NCI-H460 (cell line): ENCODE data around the gene NPFF. TPM values are rescaled to one million over a fixed set of nuclear protein-coding genes. Genes with fewer than 3 reads are reported as not detected.
"Not testable (repeated sequence)": the region's sequence is repeated elsewhere in the genome, so short reads cannot be mapped to it uniquely, and the experiment has no call there.

Experiments used
- DNase-seq: peaks from one replicate; pipeline ENCODE4 v3.0.0-alpha.2; 2016; ENCODE audit warnings: low read depth; ENCODE audit errors: extremely low read depth
- total RNA-seq: library from RNA; depleted of rRNA; stranded (reverse); fragments of >200 nt; shearing (Covaris generic); gene quantifications from 2 replicates; pipeline ENCODE4 v1.2.3, GENCODE V29; 2014

The NPFF gene
- total RNA-seq, 1 experiment from 2014 or later: 1.0 TPM

DNA sequence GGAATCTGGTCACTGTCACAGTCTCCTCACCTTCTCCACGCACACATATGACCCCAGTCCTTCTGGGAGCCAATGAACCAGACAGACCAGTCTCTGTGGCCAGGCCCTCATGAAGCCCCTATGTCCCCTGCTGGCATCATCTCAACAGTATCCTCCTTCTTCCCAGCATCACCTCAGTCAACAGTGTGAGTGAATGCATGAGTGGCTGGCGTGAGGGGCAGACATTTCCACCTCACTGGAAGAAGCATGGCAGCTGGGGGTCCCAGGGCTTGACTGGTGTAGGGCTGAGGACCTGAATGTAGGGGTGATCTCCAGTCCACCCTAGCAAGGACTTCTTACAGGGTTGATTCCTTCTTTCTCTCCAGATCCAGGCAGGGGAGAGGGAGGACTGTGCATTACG, 9.8 kb downstream of the NPFF start:
- no peak for DNase-seq

DNA sequence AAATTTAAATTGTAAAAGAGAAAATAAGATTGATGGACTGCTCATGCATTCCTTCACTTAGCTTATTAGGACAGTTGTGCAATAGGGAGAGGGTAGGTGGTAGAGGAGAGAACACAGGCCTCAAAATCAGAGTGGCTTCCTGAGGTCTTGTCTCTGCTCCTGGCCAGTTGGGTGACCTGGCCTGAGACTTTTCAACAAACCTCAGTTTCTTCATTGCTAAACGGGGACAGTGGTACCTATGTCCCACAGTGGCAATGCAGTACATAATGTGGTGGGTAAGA, 10.6 kb downstream of the NPFF start:
- DNase-seq: no peak

DNA sequence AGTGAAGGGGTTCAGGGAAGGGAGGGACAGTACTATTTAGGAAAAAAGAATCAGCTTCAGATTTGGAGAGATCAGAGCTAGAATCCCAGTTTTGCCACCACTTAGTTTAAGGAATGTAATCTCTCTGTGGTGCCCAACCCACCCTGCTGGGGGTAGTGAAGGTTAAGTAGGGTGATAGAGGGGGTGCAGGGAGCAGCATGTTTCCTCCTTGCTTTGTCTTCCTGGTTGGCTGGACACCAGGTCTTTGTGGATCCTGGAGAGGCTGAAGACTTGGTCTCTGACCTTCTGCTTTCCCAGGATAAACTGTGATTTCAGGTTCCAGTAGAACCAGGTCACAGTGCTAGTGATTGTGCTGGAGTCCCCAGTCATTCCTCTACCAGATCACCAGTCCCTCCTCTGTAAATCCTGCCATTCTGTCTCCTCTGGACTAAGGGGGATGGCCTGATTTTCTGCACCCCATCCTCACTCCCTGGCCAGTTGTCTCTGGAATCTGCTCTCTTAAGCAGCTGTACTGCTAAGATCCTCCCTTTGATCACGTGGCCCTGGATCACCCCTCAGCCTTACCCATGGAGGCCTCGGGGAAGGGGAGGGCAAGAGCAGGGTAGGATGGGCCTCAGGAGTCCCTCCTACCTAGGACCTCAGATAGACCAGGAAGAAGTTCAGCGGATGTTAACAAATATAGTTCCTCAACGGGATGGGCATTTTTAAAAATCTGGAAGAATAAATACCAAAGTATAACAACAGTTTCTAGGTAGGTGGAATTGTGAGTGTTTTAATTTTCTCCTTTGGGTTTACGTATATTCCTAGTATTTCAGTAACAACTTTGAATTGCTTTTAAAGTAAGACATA, 11.2 kb downstream of the NPFF start:
- no peak for DNase-seq

DNA sequence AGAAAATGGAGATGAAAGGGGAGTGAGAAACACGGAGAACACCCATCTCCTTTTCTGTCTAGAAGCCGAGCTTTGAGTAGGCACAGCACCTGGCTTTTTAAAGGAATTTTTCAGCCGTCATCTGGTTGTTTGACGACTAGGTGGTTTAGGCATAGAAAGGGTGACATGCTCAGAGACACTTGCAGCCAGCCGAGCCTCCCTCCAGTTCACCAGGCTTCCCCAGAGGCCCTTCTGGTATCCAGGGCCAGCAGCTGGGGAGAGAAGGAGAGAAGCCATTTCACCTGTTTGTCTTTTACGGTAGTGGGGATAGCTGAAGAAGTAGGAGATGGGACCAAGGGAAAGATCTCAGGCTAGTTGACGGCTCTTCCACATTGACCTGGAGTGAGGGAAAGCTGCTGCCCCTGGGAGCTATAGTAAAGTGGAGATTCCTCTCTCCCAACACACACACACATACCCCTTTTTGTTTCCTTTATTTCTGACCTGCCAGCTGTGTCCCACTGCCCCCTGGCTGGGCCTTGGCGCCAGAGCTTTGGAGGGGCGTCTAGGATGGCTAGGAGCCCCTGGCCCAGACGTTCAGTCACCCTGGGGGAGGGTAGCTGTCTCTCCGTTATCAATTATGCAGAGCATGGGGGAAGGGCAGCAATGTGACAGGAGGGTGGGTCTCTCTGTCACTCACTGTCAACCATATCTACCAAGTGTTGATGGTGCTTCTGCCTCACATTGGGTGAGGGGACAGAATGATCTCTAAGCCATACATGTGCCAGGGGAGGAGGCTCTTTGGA, 13.5 kb downstream of the NPFF start:
- DNase-seq: no peak

DNA sequence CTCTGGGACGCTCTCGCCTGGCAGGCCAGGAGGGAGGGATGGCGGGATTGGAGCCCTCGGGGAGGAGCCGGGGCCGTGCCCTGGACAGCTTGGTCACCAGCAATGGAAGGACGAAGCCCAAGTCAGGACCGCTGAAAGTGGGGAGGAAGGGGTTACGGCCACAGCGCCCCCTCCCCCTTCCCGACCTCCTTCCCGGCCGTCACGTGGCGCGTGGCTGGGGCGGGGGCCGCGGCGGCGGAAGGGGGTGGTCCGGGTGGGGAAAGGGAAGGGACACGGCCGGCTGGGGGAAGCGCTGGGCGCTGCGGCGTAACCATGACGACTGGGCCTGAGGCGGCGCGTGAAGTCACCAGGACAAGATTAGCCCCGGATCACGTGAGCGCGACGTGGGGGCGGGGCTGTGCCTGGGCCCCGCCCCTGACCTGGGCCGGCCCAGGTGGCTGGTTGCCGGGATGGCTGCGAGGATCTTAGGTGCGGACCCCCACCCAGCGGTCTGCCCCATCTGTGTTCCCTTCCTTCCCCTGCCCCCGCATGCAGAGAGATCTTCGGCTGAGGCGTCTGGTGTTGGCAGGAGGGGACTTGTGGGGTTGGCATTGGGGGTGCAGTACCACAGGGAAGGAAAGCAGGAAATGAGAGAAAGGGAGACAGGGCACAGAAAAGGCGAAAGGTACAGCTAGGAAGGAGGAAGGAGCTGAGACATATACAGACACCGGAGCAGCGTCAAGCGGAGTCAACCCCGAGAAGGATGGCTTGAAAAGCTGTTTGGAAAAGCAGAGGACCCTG, 14.3 kb downstream of the NPFF start:
- DNase-seq: peak; percentile 76

DNA sequence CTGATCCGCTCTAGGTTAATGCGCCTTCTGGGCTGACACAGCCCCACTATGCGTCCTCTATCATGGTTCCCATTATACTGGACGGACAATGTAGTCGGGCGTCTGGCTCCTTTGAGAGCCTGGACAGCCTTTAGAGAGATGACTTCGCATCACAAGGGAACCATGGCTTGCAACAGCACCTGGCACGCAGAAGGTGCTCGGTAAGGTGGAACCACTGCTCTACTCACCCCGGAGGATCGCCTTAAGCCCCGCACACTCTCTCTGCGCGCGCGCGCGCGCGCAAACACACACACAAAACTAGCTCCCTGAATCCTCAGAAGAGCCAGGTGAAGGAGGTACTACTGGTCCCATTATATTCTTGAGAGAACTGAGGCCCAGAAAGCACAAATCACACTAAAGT, 15.1 kb downstream of the NPFF start:
- DNase-seq: no peak

DNA sequence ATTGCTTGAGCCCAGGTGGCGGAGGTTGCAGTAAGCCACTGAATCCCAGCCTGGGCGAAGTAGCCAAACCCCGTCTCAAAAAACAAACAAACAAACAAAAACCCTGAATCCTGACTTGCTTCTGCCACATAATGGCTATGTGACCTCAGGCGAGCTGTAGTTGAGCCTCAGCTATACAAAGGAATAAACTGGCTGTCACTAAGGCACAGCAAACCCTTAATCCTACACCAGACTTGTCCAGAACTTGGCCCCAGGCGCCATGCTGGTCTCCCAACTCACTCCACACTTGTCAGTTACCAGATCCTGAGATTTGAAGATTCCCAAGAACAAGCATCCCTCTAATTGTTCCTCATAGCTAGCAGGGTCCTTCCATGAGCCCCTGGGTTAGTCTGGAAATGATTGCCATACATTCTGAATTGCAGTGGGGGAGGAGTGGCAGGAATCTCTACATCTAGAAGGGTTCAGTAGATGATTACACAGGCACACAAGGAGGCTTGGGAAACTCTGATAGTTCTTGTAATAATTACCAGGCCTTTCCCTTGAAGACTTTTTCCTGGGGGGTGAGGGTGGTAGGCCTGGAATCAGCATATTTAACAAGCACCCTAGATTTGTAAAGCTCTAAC, 17.9 kb downstream of the NPFF start:
- DNase-seq: no peak

DNA sequence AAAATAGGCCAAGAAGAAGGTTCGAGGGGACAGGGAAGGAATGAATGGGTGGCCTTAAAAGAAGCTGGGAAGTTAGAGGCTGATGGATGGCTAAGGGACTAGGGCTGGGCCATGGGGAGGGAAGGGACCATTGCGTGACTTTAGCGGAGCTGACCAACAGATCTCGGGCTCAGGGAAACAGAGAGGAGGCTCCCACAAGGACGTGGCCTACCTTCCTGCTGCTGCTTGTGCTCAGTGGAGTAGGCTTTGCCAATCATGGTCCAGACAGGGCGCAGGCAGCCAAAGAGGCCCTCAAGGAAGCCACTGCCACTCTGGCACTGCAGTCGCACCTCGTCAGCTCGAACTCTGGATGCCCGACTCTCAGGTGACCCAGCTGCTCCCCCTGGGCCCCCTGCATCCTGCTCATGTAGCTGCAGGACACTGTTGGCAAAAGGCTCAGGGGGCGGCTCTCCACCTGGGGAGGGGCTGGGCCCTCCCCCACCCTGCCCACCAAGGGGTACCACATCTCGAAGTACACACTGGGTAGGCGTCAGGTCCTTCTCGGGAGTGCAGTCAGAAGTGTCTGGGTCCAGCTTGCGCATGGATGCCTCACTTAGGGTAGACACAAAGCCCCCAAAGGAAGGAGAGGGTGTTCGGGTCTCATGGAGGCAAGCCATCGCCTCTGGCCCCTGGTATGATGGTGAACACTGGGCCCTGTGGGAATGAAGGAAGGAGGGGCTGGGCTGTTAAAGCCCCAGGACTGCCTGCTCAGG, 20.4 kb downstream of the NPFF start:
- no peak for DNase-seq

DNA sequence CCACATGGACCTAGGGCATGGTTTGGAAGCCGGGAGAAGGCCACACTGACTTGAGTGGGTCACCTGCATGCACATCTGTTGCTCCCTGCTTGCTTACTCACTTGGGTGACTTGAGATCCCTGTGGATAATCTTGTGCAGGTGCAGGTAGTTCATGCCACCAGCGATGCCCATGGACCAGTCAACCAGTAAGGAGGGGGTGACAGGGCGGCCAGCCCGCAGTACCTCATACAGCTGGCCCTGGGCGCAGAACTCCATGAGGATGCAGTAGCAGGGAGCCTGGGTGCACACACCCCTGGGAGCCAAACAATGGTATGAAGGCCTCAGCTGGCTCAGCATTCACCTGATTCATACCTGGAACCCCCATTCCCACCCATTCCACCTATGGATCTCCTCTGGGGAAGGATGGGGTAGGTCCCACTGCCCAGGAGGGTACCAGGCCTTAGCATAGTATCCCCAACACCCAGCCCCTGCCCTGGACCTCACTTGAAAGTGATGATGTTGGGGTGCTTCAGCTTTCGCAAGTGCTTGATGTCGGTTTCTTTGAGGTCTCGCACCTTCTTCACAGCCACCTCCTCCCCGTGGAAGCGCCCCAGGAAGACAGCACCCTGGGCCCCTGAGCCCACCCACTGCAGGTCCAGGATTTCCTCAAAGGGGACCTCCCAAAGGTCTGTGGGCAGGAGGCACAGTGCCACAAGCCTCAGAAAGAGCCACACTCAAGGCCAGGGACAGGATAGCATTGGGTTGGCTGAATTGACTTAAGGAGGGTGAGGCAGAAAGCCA, 21.1 kb downstream of the NPFF start:
- no peak for DNase-seq

DNA sequence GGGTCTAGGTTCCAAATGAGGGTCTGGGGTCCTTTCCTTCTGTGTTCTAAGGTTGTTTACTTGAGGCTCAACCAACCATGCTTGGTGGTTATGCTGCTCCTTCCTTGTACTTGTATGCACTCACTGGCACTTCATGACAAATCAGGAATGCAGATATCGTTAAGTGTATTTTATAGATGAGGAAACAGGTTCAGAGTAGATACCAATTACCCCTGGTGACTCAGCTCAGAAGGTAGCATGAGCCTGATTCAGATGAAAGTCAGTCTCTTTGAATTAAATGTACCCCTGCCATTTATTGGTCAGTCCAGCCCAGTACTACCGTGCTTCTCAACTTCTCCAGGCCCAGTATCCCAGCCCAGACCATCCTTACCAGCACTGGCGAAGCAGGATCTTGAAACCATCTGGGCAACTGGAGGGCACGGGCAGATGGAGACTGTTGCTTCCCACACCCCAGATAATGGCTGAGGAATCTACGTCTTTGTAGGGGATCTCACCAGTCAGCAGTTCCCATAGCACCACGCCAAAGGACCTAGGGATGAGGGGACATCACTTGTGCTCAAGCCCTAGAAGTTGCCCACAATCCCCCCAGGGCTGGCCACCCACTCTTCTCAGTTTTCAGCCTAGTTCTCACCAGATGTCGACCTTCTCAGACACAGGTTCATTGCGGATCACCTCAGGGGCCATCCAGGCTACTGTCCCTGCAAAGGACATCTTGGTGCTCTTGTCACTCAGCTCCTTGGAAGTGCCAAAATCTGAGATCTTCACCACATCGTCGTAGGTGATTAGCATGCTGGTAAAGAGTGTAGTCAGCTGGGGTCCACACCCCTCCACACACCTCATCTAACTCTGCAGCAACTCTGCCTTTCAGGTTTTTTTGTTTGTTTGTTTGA, 22.4 kb downstream of the NPFF start:
- no peak for DNase-seq

DNA sequence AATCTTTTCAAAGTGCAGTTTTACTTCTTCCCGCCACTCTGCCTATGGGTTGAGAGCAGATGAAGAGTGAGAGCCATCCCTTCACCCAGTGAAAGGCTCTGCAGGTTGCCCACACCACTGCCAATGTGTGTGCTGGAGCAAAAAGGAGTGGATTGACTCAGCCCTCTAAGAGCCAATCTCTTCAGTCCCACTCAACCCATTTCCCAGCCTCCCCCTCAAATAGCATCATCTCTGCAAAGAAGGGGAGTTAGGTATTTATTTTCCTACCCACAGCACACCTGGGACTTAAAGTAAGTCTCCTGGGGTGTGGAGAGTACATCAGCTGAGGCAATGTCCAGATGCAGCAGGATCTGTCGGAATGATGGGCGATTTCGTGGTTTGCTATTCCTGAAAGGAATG, 23.3 kb downstream of the NPFF start:
- no peak for DNase-seq

DNA sequence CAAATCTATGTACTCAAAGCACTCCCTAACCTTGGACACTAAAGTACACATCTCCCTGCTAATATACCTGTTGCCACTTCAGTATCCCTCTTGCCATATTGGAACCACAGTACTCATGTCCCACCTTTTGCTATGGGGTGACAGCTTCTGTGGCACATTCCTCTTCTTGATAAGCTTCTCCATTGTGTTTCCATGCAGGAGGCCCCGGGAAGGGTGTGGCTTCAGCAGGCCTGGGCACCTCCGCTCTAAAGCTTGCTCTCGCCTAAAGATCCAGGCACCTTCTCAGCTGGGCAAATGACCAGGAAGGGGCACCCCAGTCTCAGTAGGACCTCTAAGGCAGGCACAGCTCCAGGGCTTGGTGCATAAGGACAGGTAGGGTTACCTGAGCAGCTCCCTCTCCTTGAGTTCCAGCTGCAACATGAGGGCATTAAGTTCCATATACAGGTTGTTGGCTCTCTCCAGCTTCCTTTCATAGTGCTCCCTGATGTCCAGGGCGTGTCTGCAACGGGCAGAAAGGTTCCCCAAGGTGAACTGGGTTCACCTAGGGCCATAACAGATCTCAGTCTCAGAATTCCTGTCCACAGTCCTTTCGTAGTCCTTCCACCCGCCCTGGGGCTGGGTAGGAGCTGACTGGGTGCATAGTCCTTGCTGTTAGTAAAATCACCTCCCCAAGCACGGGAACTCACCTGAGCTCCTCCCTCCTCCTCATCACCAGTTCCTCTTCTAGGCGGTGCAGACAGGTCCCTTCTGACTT, 23.9 kb downstream of the NPFF start:
- DNase-seq: no peak

DNA sequence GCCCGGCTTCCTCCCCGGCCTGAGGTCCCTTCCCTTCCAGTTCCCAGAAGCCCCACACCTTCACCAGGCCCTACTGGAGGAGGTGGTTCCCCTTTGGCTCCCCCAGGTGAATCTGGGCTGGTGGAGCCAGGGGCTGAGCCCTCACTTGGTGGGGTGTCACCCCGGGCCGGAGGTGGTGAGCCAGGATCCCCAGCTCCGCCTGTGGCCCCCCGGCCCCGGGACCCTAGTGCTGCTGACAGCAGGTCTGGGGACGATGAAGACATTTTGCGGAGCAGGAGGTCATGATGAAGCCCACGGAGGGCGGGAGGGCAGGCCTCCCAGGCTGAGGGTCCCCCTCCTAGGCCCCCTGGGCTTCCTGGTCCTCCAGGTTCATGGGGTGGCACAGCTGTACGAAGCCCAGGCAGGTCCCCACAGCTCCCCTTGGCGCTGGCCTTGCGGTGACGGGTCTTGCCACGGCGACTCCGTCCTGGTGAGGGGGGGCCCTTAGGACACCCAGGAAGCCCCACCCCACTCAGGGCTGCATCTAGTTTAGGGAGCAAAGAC, 24.6 kb downstream of the NPFF start:
- DNase-seq: no peak

DNA sequence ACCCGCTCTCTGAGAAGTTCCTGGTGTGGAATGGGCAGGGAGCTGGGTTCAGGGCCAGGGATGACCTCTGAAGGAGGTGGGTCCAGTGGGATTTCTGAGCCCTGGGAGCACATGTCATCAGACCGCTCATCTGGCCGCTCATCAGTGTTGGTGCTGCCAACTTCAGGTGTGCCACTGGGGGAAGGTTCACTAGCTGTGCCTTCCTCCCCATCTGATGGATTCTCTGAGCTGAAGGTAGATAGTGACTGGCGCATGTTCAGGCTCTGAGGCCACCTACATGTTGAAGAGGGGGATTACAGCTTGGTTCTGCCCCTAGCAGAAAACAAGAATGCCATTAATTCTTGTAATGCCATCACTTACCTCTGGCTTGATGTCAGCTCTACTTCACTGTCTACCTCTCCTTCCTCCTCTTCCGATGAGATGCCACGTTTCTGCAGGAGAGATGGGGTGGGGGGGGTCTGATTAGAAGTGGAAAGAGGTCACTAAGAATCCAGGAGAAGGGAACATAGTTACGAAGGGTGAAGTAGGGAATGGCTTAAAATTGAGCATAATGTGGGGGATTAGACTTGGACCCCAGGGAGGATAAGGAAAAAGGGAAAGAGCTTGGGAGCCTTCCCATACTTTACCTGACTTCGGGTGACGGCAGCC, 25.2 kb downstream of the NPFF start:
- no peak for DNase-seq

DNA sequence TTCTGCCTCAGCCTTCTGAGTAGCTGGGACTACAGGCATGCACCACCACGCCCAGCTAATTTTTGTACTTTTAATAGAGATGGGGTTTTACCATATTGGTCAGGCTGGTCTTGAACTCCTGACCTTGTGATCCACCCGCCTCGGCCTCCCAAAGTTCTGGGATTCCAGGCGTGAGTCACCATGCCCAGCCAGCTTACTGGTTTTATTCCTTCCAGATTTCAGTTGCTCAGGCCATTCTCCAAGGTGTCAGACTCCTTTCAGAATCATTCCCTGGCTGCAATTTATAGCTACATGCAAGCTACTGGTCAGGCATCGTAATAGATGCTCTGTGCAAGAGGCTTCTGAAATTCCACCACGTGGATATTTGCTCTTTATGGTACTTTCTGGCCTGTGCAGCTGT, 25.8 kb downstream of the NPFF start:
- DNase-seq: not testable (repeated sequence)

DNA sequence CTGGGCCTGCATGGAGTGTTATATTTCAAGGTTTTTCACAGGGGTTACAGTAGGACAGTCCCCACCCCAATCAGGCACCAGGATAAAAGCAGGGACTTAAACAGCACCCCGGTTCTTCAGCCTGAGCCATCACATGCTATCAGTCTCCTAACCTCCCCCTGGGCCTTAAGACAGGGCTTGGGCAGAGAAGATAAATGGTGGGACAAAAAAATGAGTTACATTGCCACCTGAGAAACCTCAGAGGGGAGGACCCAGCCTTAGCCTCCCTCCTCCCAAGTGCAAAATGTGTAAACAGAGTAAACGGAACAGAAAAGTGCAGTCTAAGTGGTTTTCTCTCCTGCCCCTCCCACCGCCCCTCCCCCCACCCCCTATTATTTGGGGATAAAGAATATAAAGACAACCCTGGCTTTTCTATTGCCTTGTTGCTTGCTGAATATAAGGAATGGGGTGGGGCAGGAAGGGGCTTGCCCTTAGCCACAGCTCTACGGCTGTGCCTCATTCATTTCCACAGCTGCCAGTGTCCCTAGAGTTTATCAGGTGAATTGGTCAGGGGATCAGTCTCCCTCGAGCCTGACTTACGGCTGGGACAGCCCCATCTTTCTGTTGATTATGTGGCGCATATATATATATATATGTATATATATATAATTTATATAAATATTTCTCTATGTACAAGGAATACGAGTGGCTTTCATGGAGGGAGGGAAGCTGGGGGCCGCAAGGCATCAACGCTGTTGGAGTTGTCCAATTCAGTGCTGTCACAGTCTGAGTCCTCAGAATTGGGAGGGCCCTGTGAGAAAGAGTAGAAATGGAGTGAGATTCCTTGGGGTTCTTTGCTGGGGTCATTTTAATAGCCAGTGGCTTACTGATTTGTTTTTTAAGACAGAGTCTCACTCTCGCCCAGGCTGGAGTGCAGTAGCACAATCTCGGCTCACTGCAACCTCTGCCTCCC, 26.5 kb downstream of the NPFF start:
- DNase-seq: no peak
